HuH-7 (cell line): ENCODE measurements around the gene PXK.
"Not testable (repeated sequence)": the region's sequence is repeated elsewhere in the genome, so short reads cannot be mapped to it uniquely, and the experiment has no call there.

Source experiments
- DNase-seq: peaks from one replicate; pipeline ENCODE4 v3.0.0; 2011; ENCODE audit warnings: low spot score

PXK gene

DNA sequence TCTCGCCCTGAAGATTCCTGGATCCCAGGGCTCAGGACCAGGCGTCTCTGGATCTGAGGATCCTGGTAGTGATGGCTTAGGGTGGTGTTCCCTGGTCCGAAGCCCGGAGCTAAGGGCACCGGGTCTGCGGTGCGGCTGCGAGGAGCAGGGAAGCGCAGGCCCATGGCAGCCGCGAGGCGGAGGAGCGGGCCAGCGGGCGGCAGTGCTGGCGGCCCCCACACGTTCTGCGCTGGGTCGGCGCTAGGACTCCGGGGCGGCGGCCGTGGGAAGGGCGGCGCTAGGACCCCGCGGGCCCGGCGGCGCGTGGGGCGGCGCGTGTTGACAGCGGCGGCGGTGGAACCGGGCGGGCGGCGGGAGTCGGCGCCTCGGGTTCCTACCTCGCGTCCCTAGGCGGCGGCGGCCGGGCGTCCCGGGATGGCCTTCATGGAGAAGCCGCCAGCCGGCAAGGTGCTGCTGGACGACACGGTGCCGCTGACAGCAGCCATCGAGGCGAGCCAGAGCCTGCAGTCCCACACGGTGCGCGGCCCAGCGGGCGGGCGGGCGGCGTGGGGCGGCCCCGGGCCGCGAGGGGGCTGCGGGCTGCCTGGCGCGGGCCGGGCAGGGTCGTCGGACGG lies at the start of gene PXK:
Gene PXK, plus strand, starts transcription at position 318 of the 614 bp plus-strand sequence. Its CDS starts 97 bp downstream, at position 415.
- DNase-seq, result peak; percentile 26

DNA sequence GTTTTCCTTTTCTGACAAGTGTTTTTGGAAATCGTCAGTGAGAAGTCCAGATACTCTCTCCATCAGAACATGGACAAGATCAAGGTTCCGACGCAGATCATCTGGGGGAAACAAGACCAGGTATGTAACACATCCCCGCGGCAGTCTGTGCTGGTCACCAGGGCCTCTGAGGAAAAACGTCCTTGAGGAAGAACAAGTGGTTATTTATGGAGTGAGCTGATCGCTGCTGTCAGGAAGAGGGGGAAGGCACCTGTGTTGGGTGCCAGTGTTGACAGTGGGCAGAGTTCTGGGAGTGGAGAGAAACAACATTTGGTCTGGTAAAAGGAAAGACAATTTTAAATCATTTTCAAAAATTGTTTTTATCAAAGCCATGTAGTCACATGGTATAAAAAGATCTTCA lies 47.4 kb upstream of the PXK start:
- no peak for DNase-seq

DNA sequence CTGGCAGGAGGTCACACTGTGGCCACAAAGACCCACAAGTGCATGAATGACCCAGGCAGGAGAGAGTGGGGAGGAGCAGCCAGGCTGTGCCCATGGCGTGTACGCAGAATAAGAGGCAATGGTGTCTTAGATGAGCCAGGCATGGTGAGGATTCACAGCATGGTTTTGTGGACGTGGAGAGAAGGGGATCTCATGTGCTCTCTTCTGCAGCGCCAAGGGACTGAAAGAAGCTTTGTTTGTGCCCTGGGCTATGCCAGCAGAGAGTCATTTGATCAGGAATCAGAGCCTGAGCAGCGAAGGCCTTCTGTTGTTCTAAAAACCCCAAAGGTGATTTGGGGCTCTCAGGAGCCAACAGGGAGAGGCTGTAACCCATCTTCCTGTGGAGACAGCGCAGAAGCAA lies 45.3 kb upstream of the PXK start:
- DNase-seq, result no peak

DNA sequence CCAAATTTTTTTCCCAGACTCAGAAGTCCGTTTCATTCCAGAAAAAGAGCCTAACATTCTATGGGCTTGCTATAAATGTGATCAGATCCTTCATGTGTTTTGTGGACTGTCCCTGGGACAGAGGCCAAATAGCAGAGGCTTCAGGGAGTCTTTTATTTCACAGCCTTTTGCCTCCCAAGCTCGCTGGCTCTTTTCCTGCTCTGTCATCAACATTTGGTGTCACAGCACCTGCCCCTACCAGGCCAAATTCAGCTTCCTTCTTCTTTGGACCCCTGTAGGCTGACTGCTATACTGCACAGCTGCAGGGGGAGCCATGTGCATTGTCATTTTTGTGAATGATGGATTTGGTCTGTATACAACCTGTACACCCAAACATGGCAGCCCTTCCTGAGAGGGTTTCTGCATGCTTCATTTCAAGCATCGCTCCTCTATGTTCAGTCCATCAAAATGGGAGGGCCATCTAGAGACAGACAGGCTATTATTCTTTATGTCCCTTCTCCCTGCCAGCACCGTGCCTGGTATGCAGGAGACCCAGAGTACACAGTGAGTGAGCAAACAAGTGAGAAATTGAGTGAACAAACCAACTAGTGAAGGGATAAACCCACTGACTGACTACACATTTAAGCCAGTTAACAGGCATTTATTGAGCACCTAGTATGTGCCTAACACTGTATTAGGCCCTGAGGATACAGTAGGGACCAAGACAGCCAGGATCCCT lies 44.5 kb upstream of the PXK start:
- DNase-seq, result no peak

DNA sequence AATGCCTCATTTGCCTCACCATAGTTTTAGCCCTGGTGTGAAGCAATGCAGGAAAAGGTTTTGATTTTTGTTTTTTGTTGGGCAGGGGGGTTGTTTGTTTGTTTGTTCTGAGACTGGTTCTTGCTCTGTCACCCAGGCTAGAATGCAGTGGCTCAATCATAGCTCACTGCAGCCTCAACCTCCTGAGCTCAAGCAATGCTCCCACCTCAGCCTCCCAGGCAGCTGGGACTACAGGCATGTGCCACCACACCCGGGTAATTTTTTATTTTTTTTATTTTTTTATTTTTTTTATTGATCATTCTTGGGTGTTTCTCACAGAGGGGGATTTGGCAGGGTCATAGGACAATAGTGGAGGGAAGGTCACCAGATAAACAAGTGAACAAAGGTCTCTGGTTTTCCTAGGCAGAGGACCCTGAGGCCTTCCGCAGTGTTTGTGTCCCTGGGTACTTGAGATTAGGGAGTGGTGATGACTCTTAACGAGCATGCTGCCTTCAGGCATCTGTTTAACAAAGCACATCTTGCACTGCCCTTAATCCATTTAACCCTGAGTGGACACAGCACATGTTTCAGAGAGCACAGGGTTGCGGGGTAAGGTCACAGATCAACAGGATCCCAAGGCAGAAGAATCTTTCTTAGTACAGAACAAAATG lies 43.6 kb upstream of the PXK start:
- DNase-seq, result not testable (repeated sequence)

DNA sequence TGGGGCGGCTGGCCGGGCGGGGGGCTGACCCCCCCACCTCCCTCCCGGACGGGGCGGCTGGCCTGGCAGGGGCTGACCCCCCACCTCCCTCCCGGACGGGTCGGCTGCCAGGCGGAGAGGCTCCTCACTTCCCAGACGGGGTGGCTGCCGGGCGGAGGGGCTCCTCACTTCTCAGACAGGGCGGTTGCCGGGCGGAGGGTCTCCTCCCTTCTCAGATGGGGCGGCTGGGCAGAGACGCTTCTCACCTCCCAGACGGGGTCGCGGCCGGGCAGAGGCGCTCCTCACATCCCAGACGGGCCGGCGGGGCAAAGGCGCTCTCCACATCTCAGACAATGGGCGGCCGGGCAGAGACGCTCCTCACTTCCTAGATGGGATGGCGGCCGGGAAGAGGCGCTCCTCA lies 42.2 kb upstream of the PXK start:
- not testable (repeated sequence) for DNase-seq

DNA sequence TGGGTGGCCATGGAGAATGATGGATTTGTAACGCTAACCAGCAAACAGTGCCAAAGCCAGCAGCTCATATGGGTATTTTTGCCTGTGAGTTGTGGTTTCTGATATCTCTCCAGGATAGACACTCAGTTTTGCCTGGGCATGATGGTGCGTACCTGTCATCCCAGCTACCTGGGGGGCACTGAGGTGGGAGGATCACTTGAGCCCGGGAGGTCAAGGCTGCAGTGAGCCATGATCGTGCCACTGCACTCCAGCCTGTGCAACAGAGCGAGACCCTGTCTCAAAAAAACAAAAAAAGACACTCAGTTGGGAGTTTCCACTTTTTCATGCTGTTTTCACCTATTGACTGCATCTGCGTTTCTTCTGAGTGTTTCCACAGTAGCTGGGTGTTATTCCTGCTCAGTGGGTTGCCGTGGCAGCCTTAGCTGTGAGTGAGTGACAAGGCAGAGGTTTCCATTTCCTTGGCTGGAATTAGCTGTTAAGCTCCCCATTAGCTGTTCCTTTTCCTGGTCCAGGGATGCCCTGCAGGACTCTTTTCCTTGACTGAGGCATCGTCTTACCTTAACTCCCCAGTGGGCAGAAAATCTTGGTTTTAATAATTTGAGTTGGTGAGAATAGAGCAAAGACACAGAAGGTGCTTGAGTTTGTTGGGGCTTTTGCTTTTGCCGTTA lies 40.9 kb upstream of the PXK start:
- no peak for DNase-seq

DNA sequence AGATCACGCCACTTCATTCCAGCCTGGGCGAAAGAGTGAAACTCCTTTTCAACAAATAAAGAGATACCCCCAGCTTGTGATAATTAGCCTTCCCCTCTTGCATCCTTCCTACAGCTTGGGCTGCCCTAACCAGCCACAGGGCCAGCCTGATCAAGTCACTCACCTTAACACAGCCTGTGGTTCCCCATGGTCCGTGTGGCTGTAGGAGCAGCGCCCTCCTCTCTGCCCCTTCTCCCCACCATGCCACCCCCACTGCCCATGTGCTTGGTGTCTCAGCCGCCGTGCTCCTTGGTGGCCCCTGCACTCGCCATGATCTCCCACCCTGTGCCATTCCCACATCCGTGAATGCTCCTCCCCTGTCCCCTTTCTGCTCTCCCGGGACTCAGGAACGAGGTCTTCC lies 39.8 kb upstream of the PXK start:
- no peak for DNase-seq

DNA sequence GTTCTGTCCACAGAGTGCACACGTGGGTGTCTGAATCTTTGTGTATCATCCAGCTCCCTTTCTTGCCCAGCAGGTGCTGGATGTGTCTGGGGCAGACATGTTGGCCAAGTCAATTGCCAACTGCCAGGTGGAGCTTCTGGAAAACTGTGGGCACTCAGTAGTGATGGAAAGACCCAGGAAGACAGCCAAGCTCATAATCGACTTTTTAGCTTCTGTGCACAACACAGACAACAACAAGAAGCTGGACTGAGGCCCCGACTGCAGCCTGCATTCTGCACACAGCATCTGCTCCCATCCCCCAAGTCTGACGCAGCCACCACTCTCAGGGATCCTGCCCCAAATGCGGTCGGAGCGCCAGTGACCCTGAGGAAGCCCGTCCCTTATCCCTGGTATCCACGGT lies 39.2 kb upstream of the PXK start:
- DNase-seq, result no peak

DNA sequence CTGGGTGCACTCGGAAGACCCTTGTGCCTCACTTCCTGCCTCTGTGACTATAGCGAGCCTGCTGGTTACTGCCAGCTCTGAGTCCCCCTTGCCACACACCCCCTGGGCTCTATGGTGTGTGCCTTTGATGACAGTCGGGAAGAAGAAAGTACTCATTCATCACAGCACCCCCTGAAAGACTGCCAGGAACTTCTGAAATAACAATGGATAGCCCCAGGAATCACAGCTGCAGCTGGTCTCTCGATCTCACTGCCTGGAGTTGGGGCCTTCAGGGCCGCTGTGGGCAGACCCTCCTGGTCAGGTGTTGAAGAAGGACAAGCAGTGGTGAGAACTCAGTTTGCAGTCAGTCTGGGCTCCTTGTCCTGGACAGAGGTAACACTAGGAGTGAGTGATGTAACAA lies 36.4 kb upstream of the PXK start:
- no peak for DNase-seq

DNA sequence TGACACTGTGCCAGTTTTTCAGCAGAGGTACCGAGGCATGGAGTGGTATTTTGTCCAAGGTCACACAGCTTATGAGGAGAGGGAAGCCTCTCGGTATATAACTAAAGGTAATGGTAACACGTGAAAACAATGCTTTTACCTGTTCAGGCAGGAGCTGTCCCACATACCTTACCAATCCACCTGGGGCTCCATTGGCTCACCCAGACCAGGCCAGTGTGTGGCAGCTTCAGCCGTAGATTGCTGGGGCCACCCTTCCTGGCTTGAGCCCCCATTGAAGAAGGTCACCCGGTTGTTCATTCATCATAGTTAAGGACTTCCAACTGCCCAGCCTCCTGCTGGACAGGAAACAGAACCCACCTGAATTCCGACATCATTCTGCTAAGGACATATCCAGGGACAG lies 35.8 kb upstream of the PXK start:
- no peak for DNase-seq

DNA sequence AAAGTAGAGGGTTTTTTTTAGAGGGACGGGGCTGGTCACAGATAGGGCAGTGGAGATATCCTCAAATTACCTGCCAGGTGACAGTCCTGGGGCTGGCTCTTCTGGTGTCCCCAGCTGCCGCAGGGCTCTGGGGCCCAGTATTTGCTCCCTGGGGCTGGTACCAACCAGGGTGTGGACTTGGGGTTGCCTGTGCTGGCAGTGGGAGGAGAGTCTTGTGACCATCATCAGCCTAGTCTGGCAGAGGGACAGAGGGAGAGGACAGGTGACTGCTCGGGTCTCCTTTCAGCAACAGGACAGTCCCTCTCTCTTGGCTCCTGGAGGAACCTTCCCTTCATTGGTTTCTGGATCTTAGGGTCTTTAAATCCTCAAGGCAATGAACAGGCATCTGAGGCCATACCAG lies 34.5 kb upstream of the PXK start:
- DNase-seq, result no peak

DNA sequence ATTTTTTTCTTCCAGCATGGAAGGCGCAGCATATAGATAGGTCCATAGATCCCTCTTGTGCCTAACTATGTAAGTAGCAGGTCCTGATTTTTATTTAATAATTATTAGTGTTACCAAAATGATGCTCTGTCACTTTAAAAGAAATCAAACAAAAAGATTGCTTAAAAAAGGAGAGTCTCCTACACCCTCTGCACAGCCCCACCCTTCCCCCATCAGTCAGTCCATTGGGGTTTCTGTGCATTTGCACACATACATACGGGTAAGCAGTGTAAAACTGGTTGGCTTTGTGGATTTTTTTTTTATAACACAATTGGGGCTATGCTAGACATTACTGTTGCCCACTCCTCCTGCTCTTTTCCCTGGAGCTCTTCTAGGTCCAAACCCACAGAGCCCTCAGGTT lies 33.6 kb upstream of the PXK start:
- no peak for DNase-seq

DNA sequence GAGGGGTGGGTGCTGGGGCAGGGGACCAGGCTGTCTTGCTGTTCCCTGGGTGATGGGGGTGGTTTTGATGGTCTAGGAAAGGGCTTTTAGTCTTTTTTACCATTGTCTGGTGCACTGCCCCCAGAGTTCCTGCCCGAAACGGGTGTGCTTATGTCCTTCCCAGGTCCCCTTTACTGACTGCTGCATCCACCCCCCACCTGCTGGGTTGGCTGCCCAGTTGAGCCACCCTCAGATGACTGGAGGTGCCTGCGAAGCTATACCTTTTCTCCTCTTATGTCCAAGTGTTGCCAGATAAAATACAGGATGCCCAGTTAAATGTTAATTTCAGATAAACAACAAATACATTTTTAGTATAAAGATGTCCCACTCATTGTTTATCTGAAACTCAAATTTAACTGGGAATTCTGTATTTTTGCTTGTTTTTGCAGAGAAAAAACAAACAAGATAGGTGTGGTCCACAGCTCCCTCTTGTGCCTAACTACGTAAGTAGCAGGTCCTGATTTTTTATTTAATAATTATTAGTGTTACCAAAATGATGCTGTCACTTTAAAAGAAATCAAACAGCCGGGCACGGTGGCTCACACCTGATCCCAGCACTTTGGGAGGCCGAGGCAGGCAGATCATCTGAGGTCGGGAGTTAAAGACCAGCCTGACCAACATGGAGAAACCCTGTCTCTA lies 32.7 kb upstream of the PXK start:
- no peak for DNase-seq

DNA sequence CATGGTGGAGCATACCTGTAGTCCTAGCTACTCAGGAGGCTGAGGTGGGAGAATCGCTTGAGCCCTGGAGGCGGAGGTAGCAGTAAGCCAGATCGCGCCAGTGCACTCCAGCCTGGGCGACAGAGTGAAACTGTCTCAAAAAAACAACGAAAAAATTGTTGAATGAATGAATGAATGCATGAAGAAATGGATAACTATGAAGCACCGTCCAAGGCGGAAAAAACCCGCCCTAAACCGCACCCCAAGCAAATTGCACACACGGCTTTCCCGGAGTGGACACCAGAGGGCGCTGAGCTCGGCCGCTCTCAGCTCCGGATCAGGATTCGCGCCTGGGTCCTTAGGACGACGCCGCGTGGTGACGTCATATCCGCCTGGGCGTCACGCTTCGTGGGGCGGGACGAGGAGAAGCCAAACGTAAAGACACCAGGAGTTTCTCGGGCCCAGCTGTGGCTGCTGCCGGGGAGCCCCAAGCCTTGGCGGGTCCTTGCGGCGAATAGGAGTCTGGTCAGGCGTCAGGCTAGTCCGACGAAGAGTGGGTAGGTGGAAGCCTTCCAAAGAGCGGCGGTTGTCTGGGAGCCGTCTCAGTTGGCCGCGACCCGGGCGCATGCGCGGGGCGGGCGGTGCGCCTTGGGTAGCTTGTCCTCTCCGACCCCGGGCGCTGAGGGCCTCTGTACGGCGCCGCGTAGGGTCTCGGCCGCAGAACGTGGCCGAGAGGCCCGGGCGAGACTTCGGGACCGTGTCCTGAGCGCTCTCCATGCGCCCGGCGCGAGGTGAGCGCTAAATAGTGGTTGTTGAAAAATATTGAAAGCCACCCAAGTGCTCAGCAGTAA lies 26.6 kb upstream of the PXK start, which contains the start of the genes HTD2 and RPP14:
Gene HTD2, plus strand, starts transcription at position 639 of the 830 bp plus-strand sequence. CDS start 11,094 bp downstream, outside the sequence.
Gene RPP14, plus strand, starts transcription at position 364 of the 830 bp plus-strand sequence. CDS start 4,085 bp downstream, outside the sequence.
- DNase-seq, result peak; percentile 72

DNA sequence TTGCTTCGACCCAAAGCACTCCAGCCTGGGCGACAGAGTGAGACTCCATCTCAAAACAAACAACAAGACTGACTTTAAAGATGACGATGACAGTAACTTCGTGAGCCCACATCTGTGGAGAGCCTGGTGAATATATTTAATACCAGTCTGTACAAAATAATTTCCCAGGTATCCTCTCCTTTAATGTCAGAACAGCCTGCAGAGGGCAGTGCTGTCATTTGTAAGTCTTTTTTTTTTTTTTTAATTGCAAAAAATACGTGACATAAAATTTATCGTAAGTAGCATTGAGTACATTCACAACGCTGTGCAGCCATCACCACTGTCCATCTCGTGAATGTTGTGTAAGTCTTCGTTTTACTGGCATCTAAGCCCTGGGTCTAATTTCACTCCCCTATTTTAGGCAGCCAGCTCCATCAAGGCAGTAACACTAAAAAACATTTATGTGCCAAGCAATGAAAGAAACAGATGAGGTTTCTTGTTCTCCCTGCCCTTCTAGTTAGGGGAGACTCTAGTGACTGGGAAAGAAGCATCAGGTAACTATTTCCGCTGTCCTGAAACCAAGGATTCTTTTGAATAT lies 25.0 kb upstream of the PXK start:
- no peak for DNase-seq

DNA sequence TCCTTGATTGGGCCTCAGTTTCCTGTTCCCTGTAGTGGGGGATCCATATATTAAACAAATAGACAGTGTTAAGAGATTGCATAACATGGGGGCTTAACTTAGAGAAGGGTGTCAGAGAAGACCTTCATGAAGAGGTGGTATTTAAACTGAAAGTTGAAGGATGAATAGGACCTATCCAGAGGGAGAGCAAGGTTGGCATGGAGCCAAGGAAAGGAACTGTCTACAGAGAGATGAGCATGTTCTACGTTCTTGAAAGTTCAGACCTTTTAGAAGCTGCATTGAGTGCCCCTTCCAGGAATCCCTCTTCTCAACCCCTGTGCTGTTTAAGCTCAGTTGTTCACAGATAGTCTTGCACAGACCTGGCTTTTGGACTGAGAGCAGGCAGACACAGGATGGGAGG lies 24.0 kb upstream of the PXK start:
- no peak for DNase-seq

DNA sequence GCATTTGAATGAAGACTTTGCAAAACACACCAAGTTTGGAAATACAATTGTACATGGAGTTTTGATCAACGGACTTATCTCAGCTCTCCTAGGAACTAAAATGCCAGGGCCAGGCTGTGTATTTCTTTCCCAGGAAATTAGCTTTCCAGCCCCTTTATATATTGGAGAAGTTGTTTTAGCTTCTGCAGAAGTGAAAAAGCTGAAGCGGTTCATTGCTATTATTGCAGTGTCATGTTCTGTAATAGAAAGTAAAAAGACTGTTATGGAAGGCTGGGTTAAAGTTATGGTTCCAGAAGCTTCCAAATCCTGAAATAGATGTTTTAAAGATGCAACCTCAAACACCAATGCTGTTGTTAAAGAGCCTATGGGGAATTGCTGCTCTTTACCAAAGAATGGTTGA lies 14.9 kb upstream of the PXK start:
- no peak for DNase-seq

DNA sequence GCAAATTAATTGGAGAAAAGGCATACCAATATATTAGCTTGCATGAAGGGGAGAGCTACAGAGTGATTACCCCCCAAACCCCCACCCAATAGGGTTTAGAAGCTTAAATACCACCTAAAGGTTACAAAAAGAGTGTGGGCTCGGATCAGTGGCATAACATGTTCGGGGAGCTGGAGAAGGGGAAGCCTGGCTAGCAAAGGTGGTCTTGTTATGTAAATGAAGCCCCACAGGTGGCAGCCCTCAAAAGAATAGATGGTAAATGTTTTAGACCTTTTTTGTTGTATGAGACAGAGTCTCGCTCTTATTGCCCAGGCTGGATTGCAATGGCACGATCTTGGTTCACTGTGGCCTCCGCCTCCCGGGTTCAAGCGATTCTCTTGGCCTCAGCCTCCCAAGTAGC lies 10.9 kb upstream of the PXK start:
- no peak for DNase-seq

DNA sequence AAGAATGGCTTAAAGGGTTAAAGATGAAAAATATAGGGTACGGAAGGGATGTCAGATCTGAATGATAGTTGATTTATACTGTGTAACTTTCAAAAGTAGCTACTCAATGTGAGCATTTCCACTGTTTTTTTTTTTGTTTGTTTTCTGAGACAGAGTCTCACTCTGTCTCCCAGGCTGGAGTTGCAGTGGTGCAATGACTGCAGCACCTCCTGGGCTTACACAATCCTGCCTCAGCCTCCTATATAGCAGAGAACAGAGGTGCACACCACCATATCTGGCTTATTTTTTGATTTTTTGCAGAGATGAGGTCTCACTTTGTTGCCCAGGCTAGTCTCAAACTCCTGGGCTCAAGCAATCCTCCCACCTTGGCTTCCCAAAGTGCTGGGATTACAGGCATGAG lies 9.9 kb upstream of the PXK start:
- DNase-seq, result no peak
